Stimulated activated naive CD8-positive, alpha-beta T cell treated with anti-CD3 and anti-CD28 coated beads, Interleukin-15, Interleukin-2, amounts not matched to agents 100 U/mL and 50 U/mL, for 24 hours (primary cell): ENCODE measurements around the gene TP73.
"Not testable (repeated sequence)": the region's sequence is repeated elsewhere in the genome, so short reads cannot be mapped to it uniquely, and the experiment has no call there.

Source experiments
- ATAC-seq: fragments of 150-1000 bp; cut with Tn5 transposase; one replicate; pipeline ENCODE4 v1.10.0; 2021
- DNase-seq: peaks from one replicate; pipeline ENCODE4 v3.0.0; 2021

The TP73 gene

DNA sequence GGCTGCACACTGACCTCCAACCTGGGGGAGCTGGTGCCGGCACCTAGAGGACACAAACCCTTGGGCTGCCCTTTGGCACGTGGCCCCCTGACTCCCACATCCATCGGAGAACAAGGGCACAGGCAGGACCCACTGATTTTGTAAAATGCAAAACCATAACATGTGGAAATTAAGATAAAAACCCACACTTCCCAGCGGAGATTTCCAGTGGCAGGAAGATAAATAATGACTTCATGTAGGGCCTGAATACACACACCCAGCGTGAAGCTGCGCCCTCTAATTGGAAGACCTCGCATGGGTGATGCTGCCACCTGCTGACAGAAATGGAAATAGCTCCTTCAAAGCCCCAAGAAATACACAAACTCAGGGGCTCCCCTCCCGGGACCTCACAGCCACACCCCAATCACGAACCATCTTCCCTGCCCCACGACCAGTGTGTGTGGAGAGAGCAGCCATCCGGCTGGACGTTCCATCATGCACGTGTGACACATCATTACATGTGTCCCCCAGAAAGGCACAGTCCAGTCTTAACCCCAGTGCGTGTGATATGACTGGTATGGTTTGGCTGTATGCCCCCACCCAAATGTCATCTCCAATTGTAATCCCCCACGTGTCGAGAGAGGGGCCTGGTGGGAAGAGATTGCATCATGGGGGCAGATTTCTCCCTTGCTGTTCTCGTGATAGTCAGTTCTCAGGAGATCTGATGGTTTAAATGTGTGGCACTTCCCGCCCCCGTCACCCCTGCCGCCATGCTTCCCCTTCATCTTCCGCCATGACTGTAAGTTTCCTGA lies 33.2 kb upstream of the TP73 start:
- DNase-seq (peak; percentile 79), ATAC-seq (peak; percentile 76)

DNA sequence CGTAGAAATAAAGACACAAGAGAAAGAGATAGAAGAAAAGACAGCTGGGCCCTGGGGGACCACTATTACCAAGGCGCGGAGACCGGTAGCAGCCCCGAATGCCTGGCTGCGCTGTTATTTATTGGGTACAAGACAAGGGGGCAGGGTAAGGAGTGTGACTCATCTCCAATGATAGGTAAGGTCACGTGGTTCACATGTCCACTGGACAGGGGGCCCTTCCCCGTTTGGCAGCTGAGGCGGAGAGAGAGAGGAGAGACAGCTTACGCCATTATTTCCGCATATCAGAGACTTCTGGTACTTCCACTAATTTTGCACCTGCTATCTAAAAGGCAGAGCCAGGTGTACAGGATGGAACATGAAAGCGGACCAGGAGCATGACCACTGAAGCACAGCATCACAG lies 31.6 kb upstream of the TP73 start:
- DNase-seq (no peak), ATAC-seq (no peak)

DNA sequence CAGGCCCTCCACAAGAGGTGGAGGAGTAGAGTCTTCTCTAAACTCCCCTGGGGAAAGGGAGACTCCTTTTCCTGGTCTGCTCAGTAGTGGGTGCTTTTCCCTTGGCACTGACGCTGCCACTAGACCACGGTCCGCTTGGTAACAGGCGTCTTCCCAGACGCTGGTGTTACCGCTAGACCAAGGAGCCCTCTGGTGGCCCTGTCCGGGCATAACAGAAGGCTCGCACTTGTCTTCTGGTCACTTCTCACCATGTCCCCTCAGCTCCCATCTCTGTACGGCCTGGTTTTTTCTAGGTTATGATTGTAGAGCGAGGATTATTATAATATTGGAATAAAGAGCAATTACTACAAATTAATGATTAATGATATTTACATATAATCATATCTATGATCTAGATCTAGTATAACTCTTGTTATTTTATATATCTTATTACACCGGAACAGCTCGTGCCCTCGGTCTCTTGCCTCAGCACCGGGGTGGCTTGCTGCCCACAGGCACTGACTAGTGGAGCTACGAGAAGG lies 31.1 kb upstream of the TP73 start:
- DNase-seq, result not testable (repeated sequence)

DNA sequence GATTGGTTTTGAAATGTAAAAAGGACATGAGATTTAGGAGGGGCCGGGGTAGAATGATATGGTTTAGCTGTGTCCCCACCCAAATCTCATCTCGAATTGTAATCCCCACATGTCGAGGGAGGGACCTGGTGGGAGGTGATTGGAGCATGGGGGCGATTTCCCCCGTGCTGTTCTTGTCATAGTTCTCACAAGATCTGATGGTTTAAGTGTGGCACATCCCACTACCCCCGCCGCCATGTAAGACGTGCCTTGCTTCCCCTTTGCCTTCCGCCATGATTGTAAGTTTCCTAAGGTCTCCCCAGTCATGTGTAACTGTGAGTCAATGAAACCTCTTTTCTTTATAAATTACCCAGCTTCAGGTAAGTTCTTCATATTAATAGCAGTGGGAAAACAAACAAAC lies 30.2 kb upstream of the TP73 start:
- not testable (repeated sequence) for ATAC-seq, DNase-seq

More for the DNA sequence above, 31.1 kb upstream of the TP73 start:
- ATAC-seq, result not testable (repeated sequence)

DNA sequence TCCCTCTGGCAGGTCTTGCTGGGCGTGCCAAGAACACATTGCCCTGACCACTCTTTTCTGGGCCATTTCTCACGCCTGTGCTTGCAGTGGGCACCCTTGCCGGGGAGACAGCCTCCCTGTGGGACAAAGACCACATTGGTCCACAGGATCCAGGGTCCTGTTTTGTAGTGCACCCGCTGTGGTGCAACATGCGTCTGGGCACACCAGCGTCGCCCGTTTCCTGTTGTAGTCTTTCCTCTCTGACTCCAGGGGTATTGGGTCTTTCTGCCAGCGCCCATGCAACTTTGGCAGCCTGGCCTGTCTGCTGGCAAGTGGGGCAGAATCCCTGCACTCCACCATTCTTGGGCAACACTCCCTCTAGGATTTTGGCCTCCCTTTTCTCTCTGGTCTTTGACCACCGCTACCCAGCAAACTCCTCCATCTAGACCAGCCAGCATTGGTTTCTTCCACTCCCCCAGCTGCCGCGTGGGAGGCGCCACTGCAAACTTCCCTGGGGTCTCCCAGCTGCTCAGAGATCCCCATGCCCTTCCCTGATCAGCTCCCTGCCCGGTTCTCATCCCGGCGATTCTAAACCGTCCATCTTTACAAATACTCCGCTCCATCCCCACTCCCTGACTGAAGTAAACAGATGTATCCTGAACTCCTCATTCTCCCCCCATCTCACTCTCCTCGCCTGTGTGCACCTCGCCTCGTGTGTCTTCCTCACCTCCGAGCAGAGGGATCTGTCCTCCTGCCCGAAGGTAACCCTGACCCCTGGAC lies 28.7 kb upstream of the TP73 start:
- ATAC-seq, result no peak
- no peak for DNase-seq

DNA sequence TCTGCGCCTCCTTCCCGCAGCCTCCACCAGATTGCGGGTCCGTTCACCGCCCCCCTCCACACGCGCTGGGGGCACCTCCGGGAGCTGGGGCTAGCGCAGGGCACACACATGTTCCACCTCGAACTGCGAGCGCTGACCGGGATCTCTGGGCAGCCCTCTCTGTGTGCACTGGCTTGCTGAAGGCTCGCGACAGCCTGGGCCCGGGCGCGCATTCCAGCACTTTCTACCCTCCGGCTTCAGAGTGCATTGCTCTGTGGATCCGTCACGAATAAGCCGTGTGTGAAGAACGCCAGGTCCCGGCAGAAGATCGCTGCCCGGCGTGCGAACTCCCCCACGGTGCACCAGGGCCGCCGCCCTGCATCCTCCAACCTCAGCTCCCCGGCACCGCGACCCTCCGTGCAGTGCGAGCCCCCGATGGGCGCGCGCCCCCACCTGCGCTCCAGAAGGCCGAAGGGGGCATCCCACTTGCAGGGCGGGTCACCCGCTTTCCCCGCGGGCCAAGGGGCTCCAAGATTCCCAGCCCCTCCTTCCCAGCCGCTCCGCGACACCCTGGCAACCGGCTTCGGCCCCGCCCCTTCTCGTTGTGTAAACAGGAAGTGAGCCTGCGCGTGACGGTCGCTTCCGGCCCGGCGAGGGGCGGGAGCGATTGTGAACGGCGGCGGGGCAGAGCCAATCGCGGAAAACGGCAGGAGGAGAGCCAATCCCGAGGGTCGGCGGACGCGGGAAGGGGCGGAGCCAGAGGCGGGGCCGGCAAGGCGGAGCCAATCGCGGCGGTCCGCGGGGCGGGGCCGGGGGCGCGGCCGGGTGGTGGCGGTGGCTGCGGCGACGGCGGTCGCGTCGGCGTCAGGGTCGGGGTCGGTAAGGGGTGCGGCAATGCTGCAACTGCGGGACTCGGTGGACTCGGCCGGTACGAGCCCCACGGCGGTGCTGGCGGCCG lies 27.8 kb upstream of the TP73 start, which contains the start of gene TPRG1L:
TPRG1L (plus strand) TSS at position 816 of the 937 bp plus-strand sequence; CDS start at position 874, 58 bp downstream.
- peak; percentile 98 for DNase-seq
- peak; percentile 97 for ATAC-seq

DNA sequence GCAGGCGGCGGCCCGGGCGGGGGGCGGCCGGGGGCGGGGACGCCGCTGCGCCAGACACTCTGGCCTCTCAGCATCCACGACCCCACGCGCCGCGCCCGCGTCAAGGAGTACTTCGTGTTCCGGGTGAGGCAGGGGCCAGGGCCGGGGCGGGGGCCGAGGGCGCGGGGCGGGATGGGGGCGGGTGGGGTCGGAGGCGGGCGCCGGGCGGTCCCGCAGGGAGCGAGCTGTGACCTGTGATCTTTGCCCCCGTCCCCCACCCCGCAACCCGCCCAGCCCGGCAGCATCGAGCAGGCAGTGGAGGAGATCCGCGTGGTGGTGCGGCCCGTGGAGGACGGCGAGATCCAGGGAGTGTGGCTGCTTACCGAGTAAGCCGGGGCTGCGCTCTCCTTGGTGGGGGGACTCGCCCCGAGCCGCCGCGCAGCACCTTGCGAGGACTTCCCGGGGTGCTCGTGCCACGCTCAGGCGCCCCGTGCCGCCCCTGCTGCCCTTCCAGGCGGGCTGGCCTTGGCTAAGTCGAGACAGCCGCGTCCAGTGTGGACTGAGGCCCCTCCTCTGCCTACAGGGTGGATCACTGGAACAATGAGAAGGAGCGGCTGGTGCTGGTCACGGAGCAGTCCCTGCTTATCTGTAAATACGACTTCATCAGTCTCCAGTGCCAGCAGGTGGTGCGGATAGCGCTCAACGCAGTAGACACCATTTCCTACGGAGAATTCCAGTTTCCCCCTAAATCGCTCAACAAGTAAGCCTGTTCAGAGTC lies 27.0 kb upstream of the TP73 start:
- no peak for ATAC-seq
- peak; percentile 26 for DNase-seq

DNA sequence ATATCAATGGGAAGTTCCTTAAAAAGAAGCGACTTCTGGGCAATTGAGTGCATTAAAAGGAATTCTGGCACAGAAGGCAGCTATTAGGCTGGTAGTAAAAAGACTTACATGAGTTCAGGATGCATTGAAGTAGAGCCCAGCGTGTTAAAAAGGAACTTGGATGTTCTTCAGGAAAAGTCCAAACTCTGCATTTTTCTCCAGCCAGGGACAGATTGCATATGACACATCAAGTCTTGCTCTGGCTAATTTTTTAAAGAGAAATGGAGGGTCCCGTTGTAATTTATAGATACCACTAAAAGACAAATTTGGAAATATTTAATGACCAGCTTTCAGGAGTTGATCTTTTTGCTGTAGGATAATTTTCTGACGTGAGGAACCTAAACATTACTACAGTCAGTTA lies 26.3 kb upstream of the TP73 start:
- ATAC-seq, result no peak
- no peak for DNase-seq

DNA sequence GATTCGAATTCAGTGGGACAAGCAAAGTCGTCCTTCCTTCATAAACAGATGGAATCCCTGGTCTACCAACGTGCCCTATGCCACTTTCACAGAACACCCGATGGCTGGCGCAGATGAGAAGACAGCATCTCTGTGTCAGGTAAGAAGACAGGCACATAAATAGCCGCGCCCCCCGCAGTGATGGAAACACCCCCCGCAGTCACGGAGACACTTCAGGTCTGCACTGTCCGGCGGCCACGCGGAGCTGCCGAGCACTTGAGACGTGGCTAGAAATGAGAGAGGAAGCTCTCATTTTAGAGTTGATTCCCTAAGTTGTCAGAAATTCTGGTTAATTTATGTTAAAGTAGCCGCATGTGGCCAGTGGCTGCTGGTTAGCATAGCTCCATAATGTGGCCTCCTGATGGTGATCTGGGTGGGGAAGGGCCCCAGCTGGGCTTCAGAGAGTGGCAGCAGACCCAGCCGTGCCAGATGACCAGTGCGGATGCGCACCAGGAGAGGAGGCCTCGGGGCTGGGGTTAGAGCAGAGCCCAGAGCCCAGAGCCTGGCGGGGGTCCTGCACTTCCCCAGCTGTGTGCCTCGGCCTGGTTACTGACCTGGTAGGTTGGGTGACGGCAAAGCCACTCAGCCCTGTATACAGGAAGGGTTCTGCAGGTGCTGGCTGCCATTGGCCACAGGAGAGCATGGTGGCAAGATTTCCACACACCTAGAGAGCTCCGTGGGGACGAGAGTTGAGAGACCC lies 24.6 kb upstream of the TP73 start:
- ATAC-seq, result no peak
- no peak for DNase-seq

DNA sequence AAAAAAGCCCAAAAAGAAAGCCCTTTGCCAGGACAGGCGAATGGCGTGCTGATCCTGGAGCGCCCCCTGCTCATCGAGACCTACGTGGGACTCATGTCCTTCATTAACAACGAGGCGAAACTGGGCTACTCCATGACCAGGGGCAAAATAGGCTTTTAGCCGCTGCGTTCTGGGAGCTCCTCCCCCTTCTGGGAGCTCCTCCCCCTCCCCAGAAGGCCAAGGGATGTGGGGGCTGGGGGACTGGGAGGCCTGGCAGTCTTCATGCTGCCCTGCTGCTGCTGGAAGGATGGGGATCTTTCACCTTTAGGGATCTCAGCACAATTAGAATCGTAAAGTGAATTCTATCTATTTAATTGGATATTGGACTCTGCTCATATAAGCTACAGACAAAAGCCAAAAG lies 23.9 kb upstream of the TP73 start:
- ATAC-seq (no peak), DNase-seq (no peak)

DNA sequence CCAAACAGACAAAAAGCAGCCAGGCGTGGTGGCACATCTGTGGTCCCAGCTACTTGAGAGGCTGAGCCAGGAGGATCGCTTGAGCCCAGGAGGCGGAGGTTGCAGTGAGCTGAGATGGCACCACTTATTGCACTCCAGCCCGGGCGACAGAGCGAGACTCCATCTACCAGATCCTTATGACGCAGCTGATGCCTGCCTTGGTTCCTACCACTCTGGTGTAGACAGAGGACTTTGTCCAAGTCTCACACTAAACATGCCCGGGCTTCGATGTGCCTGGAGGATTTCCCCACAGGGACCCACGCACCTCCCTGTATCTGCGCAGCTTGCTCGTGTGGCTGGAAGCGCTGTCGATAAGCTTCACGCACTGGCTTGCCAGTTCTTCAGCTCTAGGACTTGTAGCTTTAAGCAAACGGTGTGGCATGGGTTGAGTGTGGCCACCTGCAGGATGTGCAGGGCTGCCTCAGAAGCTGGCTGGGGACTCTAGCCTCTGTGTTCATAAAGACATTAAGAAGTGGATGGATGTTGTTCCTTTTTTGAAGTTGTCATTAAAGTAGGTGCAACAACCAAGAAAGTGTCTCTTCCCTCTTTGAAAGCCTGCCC lies 22.7 kb upstream of the TP73 start:
- DNase-seq (no peak), ATAC-seq (no peak)

DNA sequence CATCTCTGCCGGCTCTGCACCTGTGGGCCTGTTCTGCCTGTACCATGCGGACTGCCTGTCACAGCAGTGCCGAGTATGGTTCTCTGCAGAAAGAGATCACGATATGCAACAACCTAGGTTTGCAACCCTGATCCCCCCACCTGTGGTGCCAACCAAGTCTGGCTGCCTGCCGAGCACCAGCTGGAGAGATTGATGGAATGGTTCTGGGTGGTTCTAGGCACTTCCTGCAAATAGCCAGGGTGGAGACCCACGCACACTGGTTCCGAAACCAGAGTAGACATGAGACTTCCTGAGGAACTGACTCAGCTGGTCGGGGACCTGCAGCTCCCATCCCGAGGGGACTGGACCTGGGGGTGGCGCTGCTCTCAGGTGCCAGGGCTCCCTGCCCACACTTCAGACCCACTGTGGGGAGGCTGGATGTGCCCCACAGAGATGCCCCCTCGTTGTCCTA lies 22.1 kb upstream of the TP73 start:
- DNase-seq (no peak), ATAC-seq (no peak)

DNA sequence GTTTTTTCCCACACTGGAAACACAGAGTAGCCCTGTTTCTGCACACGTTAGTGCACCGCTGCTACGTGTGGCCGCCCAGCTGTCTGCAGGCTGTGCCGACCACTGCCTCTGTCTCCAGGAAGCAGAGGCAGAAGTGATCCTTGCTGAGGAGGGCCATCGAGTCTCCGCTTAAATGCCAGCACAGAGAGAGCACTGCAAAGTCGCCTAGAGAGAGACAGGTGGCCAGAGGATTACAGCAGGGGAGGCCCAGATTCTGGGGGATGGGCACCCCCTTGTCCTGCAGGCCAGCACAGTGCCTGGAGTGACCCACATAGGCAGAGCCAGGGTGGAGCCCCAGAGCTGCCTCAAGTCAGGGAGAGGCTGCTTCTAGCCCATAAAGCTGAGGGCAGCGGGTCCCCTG lies 21.4 kb upstream of the TP73 start:
- DNase-seq (no peak), ATAC-seq (no peak)

DNA sequence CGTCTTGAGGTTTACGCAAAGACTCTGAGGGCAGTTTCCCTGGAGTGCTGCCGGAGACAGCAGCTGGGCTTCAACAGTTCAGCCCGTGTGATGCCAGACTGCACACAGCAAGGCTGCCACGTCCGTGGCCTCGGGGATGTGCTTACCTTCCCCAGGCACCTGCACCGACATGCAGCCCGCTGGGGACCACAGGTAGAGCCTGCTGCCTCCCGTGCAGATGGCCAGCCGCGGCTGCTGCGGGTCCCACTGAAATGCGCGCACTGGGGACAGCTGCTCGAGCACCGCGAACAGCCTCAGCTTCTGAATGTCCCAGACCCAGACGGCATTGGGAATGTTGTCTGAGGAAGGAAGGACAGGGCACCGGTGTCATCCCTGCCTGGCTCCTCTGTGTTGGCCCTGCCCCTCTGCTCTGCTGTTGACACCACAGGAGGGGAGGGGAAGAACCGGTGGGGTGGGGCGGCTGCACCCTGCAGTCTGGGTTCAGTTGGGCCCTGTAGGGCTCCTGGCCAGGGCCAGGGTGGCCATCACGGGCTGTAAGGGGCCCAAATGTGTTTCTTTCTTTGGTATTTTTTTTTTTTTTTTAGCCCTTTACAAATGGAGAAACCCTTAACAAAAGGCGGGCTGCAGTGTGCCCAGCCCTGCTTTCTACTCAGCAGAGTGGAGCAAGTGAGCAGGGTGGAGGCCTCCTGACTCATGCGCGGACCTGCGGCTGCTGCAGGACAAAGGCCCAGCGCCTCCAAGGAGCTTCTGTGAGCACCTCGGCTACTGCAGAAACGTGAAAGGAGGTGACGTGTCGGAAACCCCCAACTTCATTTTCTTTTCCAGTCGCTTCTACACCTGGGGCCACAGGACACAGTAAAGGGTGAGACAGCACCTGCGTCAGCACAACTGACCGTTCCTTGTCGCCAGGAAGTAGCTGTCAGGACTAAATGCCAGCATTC lies 20.7 kb upstream of the TP73 start:
- no peak for ATAC-seq
- DNase-seq, result no peak

DNA sequence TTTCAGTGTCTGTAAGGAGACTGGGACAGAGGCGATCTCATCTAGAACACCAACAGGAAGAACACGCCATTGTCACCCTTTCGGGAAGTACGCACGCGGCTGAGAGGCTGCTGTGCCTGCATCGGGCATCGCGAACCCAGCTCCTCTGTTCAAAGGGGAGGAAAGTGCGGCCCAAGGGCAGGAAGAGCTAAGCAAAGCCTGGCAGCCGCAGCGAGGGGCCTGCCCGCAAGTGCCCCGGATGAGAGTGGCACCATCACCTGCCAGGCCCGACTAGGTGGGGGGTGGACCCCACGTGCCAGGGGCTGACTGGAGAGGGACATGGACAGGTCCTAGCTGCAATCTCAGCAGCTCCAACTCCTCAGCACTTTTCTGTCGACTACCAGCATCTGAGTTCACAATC lies 20.0 kb upstream of the TP73 start:
- DNase-seq (no peak), ATAC-seq (no peak)

DNA sequence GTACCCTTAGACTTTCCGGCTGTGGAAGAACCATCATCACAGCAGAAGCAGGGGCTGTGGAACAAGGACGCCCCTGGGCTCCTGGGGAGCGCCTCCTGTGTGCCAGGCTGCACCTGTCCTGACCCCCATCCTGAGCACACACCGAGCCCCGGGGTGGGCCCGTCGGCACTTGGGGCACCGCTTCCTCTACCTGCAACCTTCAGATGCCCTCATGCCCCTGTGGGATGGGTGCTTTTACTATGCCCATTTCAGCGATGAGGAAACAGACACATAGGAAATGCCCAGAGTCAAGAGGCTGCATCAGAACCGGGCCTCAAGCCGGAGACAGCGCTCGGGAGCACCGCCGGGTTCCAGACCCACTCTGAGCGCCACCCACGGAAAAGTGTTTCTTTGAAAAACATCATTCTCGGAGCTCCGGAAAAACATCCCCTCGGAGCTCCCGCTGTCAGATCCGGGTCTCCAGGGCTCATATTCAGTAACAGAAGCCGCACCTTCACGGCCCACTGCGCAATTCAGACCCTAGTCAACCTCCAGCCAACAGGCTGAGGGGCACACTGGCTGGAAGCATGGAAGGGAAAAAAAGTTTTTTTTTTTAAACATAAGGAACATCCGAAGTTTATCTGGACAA lies 19.5 kb upstream of the TP73 start:
- no peak for DNase-seq
- ATAC-seq, result no peak

DNA sequence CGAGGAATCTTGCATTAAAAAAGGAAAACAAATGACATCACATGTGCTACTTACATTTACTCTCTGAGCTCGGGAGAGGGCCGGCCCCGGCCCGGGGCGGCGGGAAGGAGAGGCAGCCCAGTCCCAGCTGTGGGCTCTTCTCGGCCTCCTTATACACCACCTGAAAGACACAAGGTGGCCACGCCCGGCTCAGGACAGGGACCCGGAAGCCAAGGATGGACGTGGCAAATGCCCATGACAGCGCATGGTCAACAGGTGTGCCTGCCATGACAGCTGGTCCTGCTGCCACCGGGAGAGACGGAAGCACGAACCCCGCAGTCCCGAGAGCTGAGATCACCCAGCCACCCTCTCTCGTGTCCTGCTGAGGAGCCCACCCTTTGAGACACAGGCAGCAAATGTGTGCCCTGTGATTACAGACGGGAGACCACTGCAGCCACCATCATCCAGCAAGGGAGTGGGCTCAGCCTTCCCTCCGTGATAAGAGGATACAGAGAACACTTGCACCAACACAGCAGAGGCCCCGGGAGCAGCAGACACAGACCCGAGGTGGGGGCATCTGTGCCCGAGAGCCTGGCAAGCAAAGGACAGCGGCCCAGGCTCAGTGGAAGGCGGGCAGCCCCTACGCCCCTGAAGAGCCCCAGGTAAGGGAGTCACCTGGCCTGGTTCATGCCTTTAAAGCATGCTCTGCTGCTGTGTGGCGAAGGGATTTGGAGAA lies 18.8 kb upstream of the TP73 start:
- ATAC-seq (no peak), DNase-seq (no peak)
